K562 (cell line): ENCODE measurements around the gene ZNF334. TPM values are rescaled to one million over a fixed set of nuclear protein-coding genes. Genes with fewer than 3 reads are reported as not detected.

Experiments
- ATAC-seq: fragments of 200-7000 bp; cut with Tn5 transposase; 3 replicates; pipeline ENCODE4 v1.9.1; 2020; ENCODE audit warnings: moderate library complexity
- BruUV-seq: library from RNA; stranded (reverse); fragments of 400-500 nt; replicated peaks from 2 replicates; lab custom pipeline; 2021; lab: Mats Ljungman, UMichigan
- CTCF ChIA-PET: fragments of 300-600 bp; formaldehyde crosslinking; extraction: SDS; loops from one replicate; lab custom pipeline; 2021; ENCODE audit warnings: low intra/inter-chr PET ratio; lab: Yijun Ruan, JAX
- POLR2A ChIA-PET: fragments of 300-600, 350-650 bp; sonication (Branson Sonifier 250); formaldehyde crosslinking; extraction: SDS; loops from one replicate; lab custom pipeline; 2021; ENCODE audit warnings: antibody characterized with exemption, inconsistent platforms; lab: Yijun Ruan, JAX
- DNase-seq, 4 experiments: peaks; one replicate each; pipeline versions ENCODE4 v3.0.0 to v3.0.0-alpha.2; 2011 to 2018; ENCODE audit warnings: low spot score in 3 of 4, mixed read lengths in 3 of 4; ENCODE audit errors: extremely low read depth in 1 of 4
- FAIRE-seq: peaks from 2 replicates; lab custom pipeline; 2011; peaks lifted over from hg19 to GRCh38; lab: Jason Lieb, UNC
- H2AFZ ChIP-seq: 2 replicates; pipeline ENCODE4 v1.6.0; 2011; ENCODE audit warnings: low read depth, low read length, control low read depth, inconsistent platforms
- H3K27ac ChIP-seq: fragments of 200-600 bp; 3 replicates; pipeline ENCODE4 v1.8.0; 2011; ENCODE audit warnings: low read depth, mild to moderate bottlenecking, control low read depth, inconsistent platforms, low read length, moderate library complexity, mixed read lengths; ENCODE audit errors: extremely low read depth
- H3K27me3 ChIP-seq, 2 experiments: fragments of 300-600 bp in 1 of 2; 2 replicates in 1 of 2; 3 replicates in 1 of 2; pipeline versions ENCODE4 v1.6.0 to v1.8.0; 2011; ENCODE audit warnings: inconsistent platforms in 2 of 2, low read length in 2 of 2, mild to moderate bottlenecking in 1 of 2, mixed read lengths in 1 of 2, moderate library complexity in 1 of 2; ENCODE audit not compliant: control insufficient read depth in 2 of 2, insufficient read depth in 2 of 2
- H3K36me3 ChIP-seq: fragments of 300-600 bp; 3 replicates; pipeline ENCODE4 v1.8.0; 2011; ENCODE audit warnings: mild to moderate bottlenecking, low read length, inconsistent platforms; ENCODE audit not compliant: control insufficient read depth, insufficient read depth
- H3K4me1 ChIP-seq, 2 experiments: fragments of 200-600 bp in 1 of 2; replicated peaks in 1 of 2; 2 replicates in 1 of 2; 3 replicates in 1 of 2; pipeline versions ENCODE4 v1.5.1 to v1.8.0; 2011; ENCODE audit warnings: inconsistent platforms in 2 of 2, low read length in 2 of 2, mild to moderate bottlenecking in 1 of 2, mixed read lengths in 1 of 2, moderate library complexity in 1 of 2; ENCODE audit not compliant: control insufficient read depth in 2 of 2, insufficient read depth in 2 of 2
- H3K4me2 ChIP-seq: 2 replicates; pipeline ENCODE4 v1.6.1; 2011; ENCODE audit warnings: low read length, control low read depth, inconsistent platforms, mixed read lengths; ENCODE audit not compliant: insufficient read depth
- H3K4me3 ChIP-seq: fragments of 200-600 bp; sonication (generic), shearing (Covaris generic); 2 replicates; pipeline ENCODE4 v1.5.1; 2016; ENCODE audit warnings: control low read depth, inconsistent platforms
- H3K79me2 ChIP-seq: fragments of 200-600 bp; 3 replicates; pipeline ENCODE4 v1.8.0; 2011; ENCODE audit warnings: low read length, inconsistent platforms; ENCODE audit not compliant: control insufficient read depth, insufficient read depth
- H3K9ac ChIP-seq, 2 experiments: 2 replicates each; pipeline versions ENCODE4 v1.6.0 to v1.6.1; 2011; ENCODE audit warnings: low read depth in 2 of 2, low read length in 2 of 2, control low read depth in 1 of 2, inconsistent platforms in 1 of 2, mild to moderate bottlenecking in 1 of 2, mixed read lengths in 1 of 2; ENCODE audit not compliant: insufficient read depth in 1 of 2
- H3K9me1 ChIP-seq: one replicate; pipeline ENCODE4 v1.6.0; 2011; ENCODE audit warnings: inconsistent platforms, mild to moderate bottlenecking, low read length, moderate library complexity; ENCODE audit not compliant: control insufficient read depth, insufficient read depth
- H3K9me3 ChIP-seq: replicated peaks from 2 replicates; pipeline ENCODE4 v1.5.1; 2011; ENCODE audit warnings: low read depth, low read length, inconsistent platforms; ENCODE audit not compliant: control insufficient read depth, insufficient read depth
- H4K20me1 ChIP-seq: replicated peaks from 2 replicates; pipeline ENCODE4 v1.6.1; 2011; ENCODE audit warnings: low read length, inconsistent platforms, mixed read lengths; ENCODE audit not compliant: control insufficient read depth, insufficient read depth
- CHAMP1 ChIP-seq: fragments of 450-650 bp; IDR thresholded peaks from 2 replicates; pipeline ENCODE4 v1.6.1; 2016; ENCODE audit warnings: mild to moderate bottlenecking
- CREM ChIP-seq: IDR thresholded peaks from 2 replicates; pipeline ENCODE4 v1.6.1; 2014; ENCODE audit warnings: antibody characterized with exemption, low read depth
- DLX4 ChIP-seq: fragments of 250-450 bp; sonication (Bioruptor Pico); IDR thresholded peaks from 2 replicates; pipeline ENCODE4 v1.6.1; 2021; ENCODE audit warnings: mild to moderate bottlenecking
- ETV5 ChIP-seq: sonication (generic); formaldehyde crosslinking; IDR thresholded peaks from 2 replicates; pipeline ENCODE4 v1.4.0; 2020; ENCODE audit warnings: low read depth, mild to moderate bottlenecking, missing genetic modification reagents
- KLF1 ChIP-seq: fragments of 450-650 bp; IDR thresholded peaks from 2 replicates; pipeline ENCODE4 v1.6.1; 2016; ENCODE audit warnings: missing genetic modification characterization, missing compliant biosample characterization
- MYC ChIP-seq, 2 experiments: fragments of 250-450 bp in 1 of 2; sonication (Bioruptor Pico) in 1 of 2; IDR thresholded peaks; 2 replicates each; pipeline versions ENCODE4 v1.5.1 to v1.6.1; 2012 to 2021; ENCODE audit warnings: low read depth in 2 of 2, borderline replicate concordance in 1 of 2, improper control_type of control experiment in 1 of 2, low read length in 1 of 2, mild to moderate bottlenecking in 1 of 2, moderate library complexity in 1 of 2
- ZNF280B ChIP-seq: fragments of 250-450 bp; sonication (Bioruptor Pico); IDR thresholded peaks from 2 replicates; pipeline ENCODE4 v1.5.1; 2021; ENCODE audit warnings: mild to moderate bottlenecking
- ZNF668 ChIP-seq: fragments of 250-450 bp; sonication (Bioruptor Pico); IDR thresholded peaks from 2 replicates; pipeline ENCODE4 v1.8.0; 2022; ENCODE audit warnings: mild to moderate bottlenecking, inconsistent platforms
- WGBS: fragments of 100-300 bp; shearing (Covaris generic); methylation state at CpG from one replicate; pipeline ENCODE4 v1.1.6; 2016; ENCODE audit warnings: low coverage, mixed read lengths; ENCODE audit not compliant: insufficient coverage; ENCODE audit errors: missing lambda C conversion rate; 5-methylcytosine and 5-hydroxymethylcytosine counted together
- in situ Hi-C: fragments of 300-500 bp; cut with MboI; formaldehyde crosslinking; loops from 4 replicates; pipeline ENCODE4 v1.15.0; 2018; ENCODE audit warnings: inconsistent platforms, mixed read lengths
- intact Hi-C: fragments of 100-400 bp; cut with micrococcal nuclease; formaldehyde crosslinking; loops from 2 replicates; pipeline ENCODE4 v1.14.2; 2022
- polyA plus RNA-seq, 8 experiments: library from polyadenylated mRNA; depleted of rRNA in 4 of 8; stranded (reverse) in 5 of 8; unstranded in 3 of 8; fragments of >200 nt; fragmentation: Nextera tagmentation in 2 of 8; fragmentation: Illumina TruSeq in 1 of 8; extraction: Ambion mirVana in 2 of 8; extraction: Trizol in 1 of 8; gene quantifications; 2 replicates each; pipeline versions ENCODE4 v1.2.1 to v1.2.3, GENCODE V29; 2011 to 2014; ENCODE audit warnings: inconsistent platforms in 1 of 8, missing spikeins in 1 of 8
- total RNA-seq, 7 experiments: library from RNA; depleted of rRNA in 6 of 7; stranded (reverse); fragments of >200 nt in 6 of 7; fragmentation: Illumina TruSeq in 2 of 7; extraction: Trizol in 2 of 7; gene quantifications; 2 replicates each; pipeline versions ENCODE4 v1.2.1 to v1.2.3, GENCODE V29; 2011 to 2021; ENCODE audit warnings: low replicate concordance in 1 of 7

ZNF334 gene
- total and polyA plus RNA-seq, 9 of the 15 experiments (the other 6 are each of a cell fraction or from before 2014, with no cell fraction given): 0.06 to 0.27 (median 0.21) TPM; not detected in 1

GRCh38 chr20:46477225-46477624 lies 36.1 kb downstream of the ZNF334 start:
- Histone ChIP-seq H3K27ac (no peak overlapping the region), H3K4me3 (no peak overlapping the region), H3K79me2 (no peaks in the 10 kb centered on the region), H3K36me3 (no peaks in the 10 kb centered on the region), H3K9me1 (no peaks in the 10 kb centered on the region), H3K4me2 (no peak overlapping the region), H3K9me3 (no peaks in the 10 kb centered on the region), H4K20me1 (peaks cover 4% of the 10 kb centered on the region; the same call in 1 of the 2 replicates), H3K4me1 (no peaks in the 10 kb centered on the region), H3K27me3 (no peaks in the 10 kb centered on the region; a peak in 1 of 5 replicates), H2AFZ (no peak overlapping the region), H3K9ac (no peak overlapping the region)
- CTCF ChIA-PET: no interaction called here
- POLR2A ChIA-PET: interaction anchor here (0.8 to 1.0 kb wide), 2 partner anchors 10 to 13 kb away, joined by 3 read pairs; no protein-coding TSS in a partner anchor
- in situ Hi-C loops: no loop called here
- FAIRE-seq (no peak), DNase-seq (no peak), ATAC-seq (no peak)
- 0% methylated on average over 2 of the region's 2 CpGs for WGBS
- no peak for TF ChIP-seq CHAMP1
- no peak for TF ChIP-seq ETV5 (CRISPR knock-in tag)
- no peak for TF ChIP-seq DLX4 (CRISPR knock-in tag)
- no peak for TF ChIP-seq ZNF668 (CRISPR knock-in tag)
- no peak for TF ChIP-seq KLF1
- TF ChIP-seq MYC (IDR thresholded peaks at IDR 0.05; ENCODE audit: low read depth, low read length): no peak
- TF ChIP-seq MYC (CRISPR knock-in tag; IDR thresholded peaks at IDR 0.05; ENCODE audit: borderline replicate concordance, low read depth): no peak
- no peak for TF ChIP-seq CREM
- TF ChIP-seq ZNF280B (CRISPR knock-in tag): no peak
- intact Hi-C loops: no loop called here
- BruUV-seq: no TSS peak
